GM15510 (cell line): ENCODE measurements around the gene GPR183.

Experiments used
- POLR2A ChIP-seq: IDR thresholded peaks from 3 replicates; pipeline ENCODE4 v1.6.1; 2011; ENCODE audit warnings: borderline replicate concordance; ENCODE audit not compliant: insufficient read length; ENCODE audit errors: extremely low read depth

The GPR183 gene

DNA sequence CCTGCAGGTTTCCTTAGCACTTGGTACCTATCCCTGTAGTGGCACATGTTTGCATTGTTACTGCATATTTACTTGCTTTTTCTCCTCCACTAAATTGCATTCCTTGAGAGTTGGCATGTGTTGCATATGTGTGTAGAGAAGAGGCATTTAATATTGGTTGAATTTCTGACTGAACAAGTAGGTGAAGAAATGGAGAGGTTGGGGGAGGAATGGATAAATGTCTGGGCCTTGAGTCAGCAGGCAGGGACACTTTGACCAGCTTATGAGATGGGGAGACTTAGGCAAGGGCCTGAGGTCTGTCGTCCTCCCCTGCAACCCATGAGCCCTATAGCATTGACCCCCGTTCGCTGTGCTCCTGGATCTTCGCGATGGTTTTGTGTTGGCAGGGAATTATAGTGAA, 47.0 kb downstream of the GPR183 start:
- TF ChIP-seq POLR2A: no peak

DNA sequence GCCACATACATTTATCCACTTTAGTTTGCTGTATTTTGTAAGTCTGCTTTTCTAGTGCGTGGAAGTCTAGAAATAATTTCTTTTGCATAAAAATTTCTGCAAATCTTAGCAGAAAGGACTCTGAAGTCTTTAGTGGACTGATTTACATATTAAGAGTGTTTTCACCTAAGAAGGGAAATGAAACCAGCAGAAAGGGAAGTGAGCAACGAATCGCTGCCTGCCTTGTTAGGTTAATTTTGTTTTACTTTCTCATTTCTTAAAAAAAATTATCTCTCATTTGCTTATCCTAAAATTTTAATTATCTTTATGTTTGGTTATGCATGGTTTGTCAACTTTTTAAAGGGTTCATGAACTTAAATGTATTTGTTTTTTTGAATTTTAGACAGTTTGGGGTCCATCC, 48.3 kb downstream of the GPR183 start:
- TF ChIP-seq POLR2A: no peak

DNA sequence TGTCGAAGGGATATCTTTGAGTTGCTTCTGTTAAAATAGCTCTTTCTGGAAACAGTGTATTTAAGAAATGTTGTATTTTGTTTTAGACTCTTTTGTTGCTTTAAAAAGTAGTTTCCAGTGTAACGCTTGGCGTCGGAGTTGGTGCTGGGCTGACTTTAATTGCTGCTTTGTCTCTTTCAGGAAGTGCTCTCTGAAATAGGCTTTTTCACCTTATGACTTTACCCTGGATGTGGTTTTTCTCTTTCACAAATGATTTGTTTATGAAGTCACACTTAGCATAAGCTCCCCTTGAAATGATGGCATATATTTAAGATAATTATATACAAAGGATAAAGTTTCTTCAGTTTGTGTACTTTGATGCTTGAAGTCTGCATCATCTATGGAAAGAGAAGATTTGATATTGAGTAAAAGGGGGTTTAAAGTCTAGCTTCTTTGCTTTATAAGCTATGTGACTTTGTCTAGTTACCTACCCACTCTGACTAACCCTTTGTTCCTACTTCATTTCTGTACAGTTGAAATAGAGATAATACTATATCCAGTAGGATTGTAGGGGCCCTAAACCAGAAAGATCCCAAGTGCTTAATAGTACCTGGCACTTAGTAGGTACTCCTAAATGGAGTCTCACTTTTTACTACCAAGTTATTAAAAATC, 48.9 kb downstream of the GPR183 start, which contains the start of gene GPR18:
GPR18 (minus strand) TSS at position 170 of the 651 bp plus-strand sequence. CDS start 2,507 bp downstream, outside the sequence.
- no peak for TF ChIP-seq POLR2A

DNA sequence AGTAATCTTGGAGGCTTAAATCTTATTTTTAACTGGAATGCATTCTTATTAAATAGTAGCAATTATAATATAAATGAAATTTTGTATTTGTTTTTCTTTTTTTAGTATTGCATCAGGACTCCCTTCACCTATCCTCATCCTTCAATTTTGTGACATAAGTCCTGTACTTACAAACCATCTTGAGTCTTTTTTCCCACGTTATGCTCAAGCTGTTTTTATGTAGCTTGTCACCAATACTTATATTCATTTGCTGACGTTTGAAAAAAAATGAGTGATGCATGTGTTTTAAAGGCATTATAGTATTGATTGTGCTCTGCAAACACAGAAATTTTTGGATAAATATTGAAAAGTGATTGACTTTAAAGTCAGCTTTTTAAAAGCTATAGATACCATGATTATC, 49.9 kb downstream of the GPR183 start:
- no peak for TF ChIP-seq POLR2A

DNA sequence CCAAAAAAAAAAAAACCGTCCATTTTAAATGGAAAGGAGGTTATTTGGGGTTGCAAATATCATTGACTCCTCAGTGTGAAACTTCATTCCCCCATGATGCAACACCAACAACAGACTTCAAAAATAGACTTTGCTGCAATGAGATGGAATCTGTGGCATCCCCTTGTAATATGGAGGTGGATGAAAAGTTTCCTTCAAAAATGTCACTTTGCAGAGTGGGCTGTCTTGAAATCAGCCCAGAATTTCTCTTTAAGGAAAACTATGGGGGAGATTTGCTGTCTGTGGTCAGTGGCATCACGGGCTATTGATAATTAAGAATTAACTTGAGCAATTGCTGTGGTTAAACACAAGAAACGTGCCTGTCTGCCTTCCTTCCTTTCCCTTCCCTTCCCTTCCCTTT, 50.5 kb downstream of the GPR183 start:
- no peak for TF ChIP-seq POLR2A

DNA sequence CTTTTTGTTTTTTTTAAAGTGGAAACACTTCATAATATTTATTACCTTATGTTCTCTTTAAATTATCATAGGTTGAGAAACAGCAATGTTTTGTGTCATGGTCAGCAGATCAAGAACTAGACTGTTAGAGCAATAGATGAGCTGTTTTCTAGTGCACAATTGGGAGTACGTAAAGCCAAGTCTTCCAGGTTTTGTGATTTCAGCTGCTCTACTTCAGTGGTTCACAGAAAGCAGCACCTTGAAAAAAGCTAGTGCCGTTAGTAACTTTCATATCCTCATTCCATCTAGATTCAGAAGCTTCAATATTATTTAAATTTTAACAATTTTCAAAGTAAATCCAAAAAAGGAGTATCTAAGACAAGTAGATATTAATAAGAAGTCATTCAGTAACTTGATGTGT, 50.9 kb downstream of the GPR183 start:
- no peak for TF ChIP-seq POLR2A

DNA sequence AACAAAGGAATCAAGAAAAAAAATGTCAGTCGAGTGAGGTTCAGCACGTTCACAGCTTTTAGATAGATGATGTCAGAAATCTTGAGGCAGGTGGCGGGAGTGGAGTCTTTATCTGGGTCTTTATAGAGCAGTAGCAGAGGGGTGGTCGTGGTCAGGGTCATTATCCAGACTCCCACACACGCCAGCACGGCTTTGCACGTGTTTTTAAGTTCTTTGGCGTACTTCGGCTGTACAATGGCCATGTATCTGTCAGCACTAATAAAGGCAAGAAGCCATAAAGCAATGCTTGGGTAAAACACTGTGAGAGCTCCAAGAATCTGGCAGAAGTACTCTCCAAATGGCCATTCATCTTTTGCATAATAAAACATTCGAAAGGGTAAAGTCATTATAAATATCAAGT, 51.9 kb downstream of the GPR183 start:
- TF ChIP-seq POLR2A: no peak

DNA sequence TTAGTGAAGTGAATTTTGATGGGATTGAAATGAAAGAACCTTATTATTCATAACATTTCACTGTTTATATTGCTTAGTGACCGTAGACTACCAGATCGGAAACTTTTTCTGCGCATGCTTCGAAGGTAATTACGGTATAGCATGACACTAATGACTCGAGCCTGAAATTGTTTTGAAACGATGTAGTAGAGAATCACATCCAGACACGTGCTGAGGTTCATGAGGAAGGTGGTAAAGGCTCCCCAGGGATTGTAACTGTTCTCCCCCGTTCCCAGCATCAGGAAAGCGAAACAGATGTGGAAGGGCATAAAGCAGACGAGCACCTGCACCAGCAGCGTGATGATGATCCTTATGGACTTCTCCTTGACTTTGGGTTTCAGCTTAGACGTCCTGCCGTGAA, 52.4 kb downstream of the GPR183 start:
- TF ChIP-seq POLR2A: no peak

DNA sequence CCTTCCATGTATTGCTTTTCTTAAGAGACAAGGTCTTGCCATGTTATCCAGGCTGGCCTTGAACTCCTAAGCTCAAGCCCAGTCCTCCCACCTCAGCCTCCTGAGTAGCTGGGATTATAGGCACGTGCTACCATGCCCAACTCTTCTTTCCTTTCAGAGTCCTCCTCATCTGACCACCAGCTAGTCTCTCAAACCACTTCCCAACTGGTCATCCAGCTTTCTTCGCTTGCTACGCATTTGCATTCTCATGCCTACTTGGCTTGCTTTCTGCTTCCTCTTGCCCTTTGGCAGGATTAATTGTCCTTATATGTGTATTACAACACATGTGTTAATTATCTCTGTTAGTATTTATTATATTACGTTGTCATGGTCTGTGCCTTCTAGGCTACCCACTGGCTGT, 55.3 kb downstream of the GPR183 start:
- TF ChIP-seq POLR2A: no peak

DNA sequence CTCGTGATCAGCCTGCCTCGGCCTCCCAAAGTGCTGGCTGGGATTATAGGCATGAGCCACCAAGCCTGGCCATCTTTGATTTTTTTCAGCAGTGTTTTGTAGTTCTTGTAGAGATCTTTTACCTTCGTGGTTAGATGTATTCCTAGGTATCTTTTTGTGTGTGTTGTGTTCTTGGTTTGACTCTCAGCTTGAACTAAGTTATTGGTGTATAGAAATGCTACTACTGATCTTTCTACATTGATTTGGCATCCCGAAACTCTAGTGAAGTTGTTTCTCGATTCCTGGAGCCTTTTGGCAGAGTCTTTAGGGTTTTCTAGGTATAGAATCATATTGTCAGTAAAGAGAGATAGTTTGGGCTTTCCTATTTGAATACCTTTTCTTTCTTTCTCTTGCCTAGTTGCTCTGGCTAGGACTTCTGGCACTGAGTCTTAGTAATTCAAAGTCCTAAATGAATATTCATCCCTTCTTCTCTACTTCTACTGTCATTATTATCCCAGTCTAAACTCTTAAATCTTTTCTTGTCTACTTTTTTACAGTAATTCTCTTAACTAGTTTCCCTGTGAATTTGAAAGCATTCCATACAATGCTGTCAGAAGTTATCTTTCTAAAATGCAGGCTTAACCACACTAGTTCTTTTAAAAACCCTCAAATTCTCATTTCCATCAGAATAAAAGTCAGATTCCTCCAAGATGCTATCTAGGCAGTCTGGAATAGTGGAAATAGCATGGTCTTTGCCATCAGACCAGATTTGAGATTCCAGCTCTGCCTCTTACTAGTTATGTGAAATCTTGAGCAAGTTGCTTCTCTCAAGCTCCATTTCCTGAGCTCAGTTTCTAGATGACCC, 56.0 kb downstream of the GPR183 start:
- no peak for TF ChIP-seq POLR2A

DNA sequence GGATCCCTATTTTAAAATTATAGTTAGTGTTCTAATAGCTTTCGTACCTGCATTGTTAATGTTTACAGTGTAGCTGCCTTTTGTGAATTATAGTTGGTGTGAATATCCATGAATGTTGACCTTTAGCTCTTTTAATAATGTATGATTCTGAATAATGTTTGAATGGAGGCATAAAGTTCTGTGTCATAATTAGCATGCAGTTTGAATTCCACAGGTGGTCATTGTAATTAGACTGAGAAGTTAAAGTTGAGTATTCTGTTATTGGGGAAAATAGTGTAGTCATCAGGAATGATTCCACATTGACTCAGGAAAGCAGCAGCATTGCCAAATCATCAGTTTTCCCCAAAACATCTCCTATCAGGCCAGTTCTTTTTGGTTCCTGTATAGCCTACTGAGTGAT, 61.1 kb downstream of the GPR183 start:
- TF ChIP-seq POLR2A: no peak
